BLaER1 (cell line): Measurements from ENCODE around the gene TMEM154.

ENCODE experiments used
- H3K27ac ChIP-seq: shearing (Covaris generic); formaldehyde crosslinking; 2 replicates; pipeline ENCODE4 v1.8.1; 2022
- H3K27me3 ChIP-seq: shearing (Covaris generic); formaldehyde crosslinking; 2 replicates; pipeline ENCODE4 v1.8.1; 2022
- H3K36me3 ChIP-seq: shearing (Covaris generic); formaldehyde crosslinking; 2 replicates; pipeline ENCODE4 v1.8.1; 2022
- H3K4me1 ChIP-seq: shearing (Covaris generic); formaldehyde crosslinking; 2 replicates; pipeline ENCODE4 v1.8.1; 2022
- H3K4me2 ChIP-seq: shearing (Covaris generic); formaldehyde crosslinking; 2 replicates; pipeline ENCODE4 v1.8.1; 2022
- H3K4me3 ChIP-seq: shearing (Covaris generic); formaldehyde crosslinking; 2 replicates; pipeline ENCODE4 v1.8.1; 2022
- H3K9ac ChIP-seq: shearing (Covaris generic); formaldehyde crosslinking; 2 replicates; pipeline ENCODE4 v1.8.1; 2022
- H3K9me3 ChIP-seq: shearing (Covaris generic); formaldehyde crosslinking; 2 replicates; pipeline ENCODE4 v1.8.1; 2022
- H4K20me1 ChIP-seq: shearing (Covaris generic); formaldehyde crosslinking; 2 replicates; pipeline ENCODE4 v1.8.1; 2022
- Cebpa-rat ChIP-seq: shearing (Covaris generic); IDR thresholded peaks from 2 replicates; pipeline ENCODE4 v1.8.1; 2022

TMEM154 gene

GRCh38 chr4:152684007-152684406 is 4.2 kb upstream of the TMEM154 start:
- H3K27me3 ChIP-seq: peaks cover 12% of the 10 kb centered on the region
- no peak overlapping the region for H3K9ac ChIP-seq
- H4K20me1 ChIP-seq: no peaks in the 10 kb centered on the region
- peaks cover 26% of the 10 kb centered on the region for H3K4me1 ChIP-seq
- H3K4me3 ChIP-seq: no peak overlapping the region
- TF ChIP-seq Cebpa-rat: no peak
- no peak overlapping the region for H3K27ac ChIP-seq
- H3K36me3 ChIP-seq: no peaks in the 10 kb centered on the region
- no peaks in the 10 kb centered on the region for H3K9me3 ChIP-seq
- H3K4me2 ChIP-seq: peak overlapping the region; percentile 5; the same call in 1 of the 2 replicates

GRCh38 chr4:152682143-152682941 is 2.5 kb upstream of the TMEM154 start:
- H3K27ac ChIP-seq: no peak overlapping the region
- no peaks in the 10 kb centered on the region for H4K20me1 ChIP-seq
- peaks cover 30% of the 10 kb centered on the region for H3K4me1 ChIP-seq
- H3K4me2 ChIP-seq: no peak overlapping the region
- no peaks in the 10 kb centered on the region for H3K9me3 ChIP-seq
- no peak overlapping the region for H3K9ac ChIP-seq
- no peak overlapping the region for H3K4me3 ChIP-seq
- peaks cover 16% of the 10 kb centered on the region for H3K27me3 ChIP-seq
- TF ChIP-seq Cebpa-rat: no peak
- H3K36me3 ChIP-seq: no peaks in the 10 kb centered on the region

GRCh38 chr4:152680988-152681603 is 1.3 kb upstream of the TMEM154 start:
- Histone ChIP-seq H3K36me3 (no peaks in the 10 kb centered on the region), H4K20me1 (no peaks in the 10 kb centered on the region), H3K27me3 (peaks cover 16% of the 10 kb centered on the region), H3K4me2 (no peak overlapping the region), H3K27ac (no peak overlapping the region), H3K9me3 (no peaks in the 10 kb centered on the region), H3K4me1 (peaks cover 30% of the 10 kb centered on the region), H3K4me3 (no peak overlapping the region), H3K9ac (no peak overlapping the region)
- no peak for TF ChIP-seq Cebpa-rat

GRCh38 chr4:152678841-152679240 is 956 bp downstream of the TMEM154 start:
- Histone ChIP-seq H4K20me1 (no peaks in the 10 kb centered on the region), H3K27ac (no peak overlapping the region), H3K4me3 (no peak overlapping the region), H3K9me3 (no peaks in the 10 kb centered on the region), H3K36me3 (no peaks in the 10 kb centered on the region), H3K4me1 (peaks cover 21% of the 10 kb centered on the region), H3K9ac (no peak overlapping the region), H3K4me2 (peak overlapping the region; percentile 89), H3K27me3 (peaks cover 16% of the 10 kb centered on the region)
- TF ChIP-seq Cebpa-rat: no peak

- Histone ChIP-seq H3K4me1 (peaks cover 18% of the 10 kb centered on the region), H3K4me2 (no peak overlapping the region), H3K27me3 (peaks cover 16% of the 10 kb centered on the region), H3K9me3 (no peaks in the 10 kb centered on the region), H3K4me3 (no peak overlapping the region), H4K20me1 (no peaks in the 10 kb centered on the region), H3K36me3 (no peaks in the 10 kb centered on the region), H3K27ac (no peak overlapping the region), H3K9ac (no peak overlapping the region)
- TF ChIP-seq Cebpa-rat: no peak
Observed at GRCh38 chr4:152677117-152677516, 2.7 kb downstream of the TMEM154 start.

- TF ChIP-seq Cebpa-rat: no peak
- no peaks in the 10 kb centered on the region for H4K20me1 ChIP-seq
- no peak overlapping the region for H3K9ac ChIP-seq
- H3K4me2 ChIP-seq: no peak overlapping the region
- H3K27me3 ChIP-seq: peaks cover 16% of the 10 kb centered on the region
- H3K9me3 ChIP-seq: no peaks in the 10 kb centered on the region
- no peak overlapping the region for H3K4me3 ChIP-seq
- no peaks in the 10 kb centered on the region for H3K36me3 ChIP-seq
- H3K4me1 ChIP-seq: peaks cover 18% of the 10 kb centered on the region
- H3K27ac ChIP-seq: no peak overlapping the region
Observed at GRCh38 chr4:152676052-152676854, 3.5 kb downstream of the TMEM154 start.

GRCh38 chr4:152674359-152674758 is 5.4 kb downstream of the TMEM154 start:
- Histone ChIP-seq H3K9me3 (no peaks in the 10 kb centered on the region), H3K36me3 (no peaks in the 10 kb centered on the region), H3K4me2 (no peak overlapping the region), H3K4me1 (peaks cover 7% of the 10 kb centered on the region), H4K20me1 (no peaks in the 10 kb centered on the region), H3K27me3 (peaks cover 8% of the 10 kb centered on the region; the same call in 1 of the 2 replicates), H3K4me3 (no peak overlapping the region), H3K9ac (no peak overlapping the region), H3K27ac (no peak overlapping the region)
- TF ChIP-seq Cebpa-rat: no peak

GRCh38 chr4:152673489-152673888 is 6.3 kb downstream of the TMEM154 start:
- Histone ChIP-seq H3K4me2 (no peak overlapping the region), H3K9ac (no peak overlapping the region), H3K4me1 (no peaks in the 10 kb centered on the region), H3K27me3 (no peaks in the 10 kb centered on the region), H3K27ac (no peak overlapping the region), H3K9me3 (no peaks in the 10 kb centered on the region), H4K20me1 (no peaks in the 10 kb centered on the region), H3K36me3 (no peaks in the 10 kb centered on the region), H3K4me3 (no peak overlapping the region)
- no peak for TF ChIP-seq Cebpa-rat

GRCh38 chr4:152672206-152673092 is 7.3 kb downstream of the TMEM154 start:
- TF ChIP-seq Cebpa-rat: no peak
- H3K36me3 ChIP-seq: no peaks in the 10 kb centered on the region

More at GRCh38 chr4:152672206-152673092, 7.3 kb downstream of the TMEM154 start:
- Histone ChIP-seq H3K4me2 (no peak overlapping the region), H3K4me3 (no peak overlapping the region), H3K9ac (no peak overlapping the region), H4K20me1 (no peaks in the 10 kb centered on the region), H3K9me3 (no peaks in the 10 kb centered on the region), H3K27ac (no peak overlapping the region), H3K4me1 (no peaks in the 10 kb centered on the region), H3K27me3 (no peaks in the 10 kb centered on the region)
